Mesothelial cell of epicardium (in vitro differentiated cells): ENCODE measurements around the gene SLC15A4. TPM values are rescaled to one million over a fixed set of nuclear protein-coding genes. Genes with fewer than 3 reads are reported as not detected.
"Not testable (repeated sequence)": the region's sequence is repeated elsewhere in the genome, so short reads cannot be mapped to it uniquely, and the experiment has no call there.

Source experiments
- DNase-seq, 2 experiments: peaks; one replicate each; pipeline ENCODE4 v3.0.0; 2021; ENCODE audit warnings: low spot score in 2 of 2; ENCODE audit not compliant: unreplicated experiment in 2 of 2
- H3K27ac Mint-ChIP-seq: 2 replicates; pipeline ENCODE4 v1.8.0; 2021; ENCODE audit warnings: mixed read lengths
- H3K27me3 Mint-ChIP-seq: 2 replicates; pipeline ENCODE4 v1.8.0; 2021; ENCODE audit warnings: low read depth, mixed read lengths
- H3K36me3 Mint-ChIP-seq: 2 replicates; pipeline ENCODE4 v1.8.0; 2021; ENCODE audit warnings: mixed read lengths
- H3K4me1 Mint-ChIP-seq: 2 replicates; pipeline ENCODE4 v1.8.0; 2021; ENCODE audit warnings: mixed read lengths
- H3K4me3 Mint-ChIP-seq: 2 replicates; pipeline ENCODE4 v1.8.0; 2021; ENCODE audit warnings: mild to moderate bottlenecking, moderate library complexity, mixed read lengths
- H3K9me3 Mint-ChIP-seq: 2 replicates; pipeline ENCODE4 v1.8.0; 2021; ENCODE audit warnings: mixed read lengths
- CTCF ChIP-seq: fragments of 200-600 bp; sonication (generic); IDR thresholded peaks from one replicate; pipeline ENCODE4 v1.5.0; 2021; ENCODE audit warnings: antibody characterized with exemption; ENCODE audit not compliant: unreplicated experiment
- total RNA-seq: library from RNA; stranded (reverse); gene quantifications from 3 replicates; pipeline ENCODE4 v1.2.1, GENCODE V29; 2021

SLC15A4 gene
- total RNA-seq, 1 donor from 2014 or later, result 26.6 TPM

GRCh38 chr12:128840862-128841468 lies 17.2 kb upstream of the SLC15A4 start:
- no peak for TF ChIP-seq CTCF
- H3K4me3 Mint-ChIP-seq, result no peak overlapping the region
- no peaks in the 10 kb centered on the region for H3K4me1 Mint-ChIP-seq
- peaks cover 10% of the 10 kb centered on the region for H3K9me3 Mint-ChIP-seq
- no peak overlapping the region for H3K27ac Mint-ChIP-seq
- H3K36me3 Mint-ChIP-seq, result no peaks in the 10 kb centered on the region
- no peak for DNase-seq
- H3K27me3 Mint-ChIP-seq, result no peaks in the 10 kb centered on the region

GRCh38 chr12:128839885-128840284 lies 16.1 kb upstream of the SLC15A4 start:
- H3K27me3 Mint-ChIP-seq, H3K36me3 Mint-ChIP-seq, DNase-seq, H3K9me3 Mint-ChIP-seq, H3K4me1 Mint-ChIP-seq, H3K27ac Mint-ChIP-seq, H3K4me3 Mint-ChIP-seq: not testable (repeated sequence)

GRCh38 chr12:128833418-128833817 lies 9.7 kb upstream of the SLC15A4 start:
- H3K27ac Mint-ChIP-seq, result no peak overlapping the region
- DNase-seq, result no peak
- peaks cover 3% of the 10 kb centered on the region for H3K36me3 Mint-ChIP-seq
- peaks cover 4% of the 10 kb centered on the region for H3K9me3 Mint-ChIP-seq
- no peak overlapping the region for H3K4me3 Mint-ChIP-seq
- H3K4me1 Mint-ChIP-seq, result no peaks in the 10 kb centered on the region
- no peaks in the 10 kb centered on the region for H3K27me3 Mint-ChIP-seq
- TF ChIP-seq CTCF, result no peak

DNA sequence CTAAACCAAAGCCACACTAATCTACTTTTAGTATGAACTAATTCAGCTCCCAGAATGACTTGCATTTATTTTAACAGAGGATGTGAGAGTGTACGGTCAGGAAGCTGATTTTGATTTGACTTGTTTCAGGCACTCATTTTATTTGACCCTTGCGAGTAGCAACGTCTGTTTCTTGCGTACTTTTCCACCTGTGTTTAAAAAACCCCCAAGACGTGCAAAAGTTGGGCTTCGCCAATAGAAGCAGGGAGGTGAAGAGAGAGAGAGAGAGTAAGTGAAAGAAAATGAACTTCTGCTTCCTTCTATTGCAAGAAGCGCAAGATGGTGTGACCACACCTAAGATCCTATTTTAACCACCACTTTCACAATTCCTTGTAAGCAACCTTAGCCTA lies 6.7 kb upstream of the SLC15A4 start:
- Mint-ChIP-seq H3K36me3 (peaks cover 12% of the 10 kb centered on the region), H3K4me1 (peaks cover 7% of the 10 kb centered on the region), H3K9me3 (peaks cover 6% of the 10 kb centered on the region), H3K27me3 (no peaks in the 10 kb centered on the region), H3K27ac (no peak overlapping the region), H3K4me3 (no peak overlapping the region)
- no peak for TF ChIP-seq CTCF
- DNase-seq, result no peak

DNA sequence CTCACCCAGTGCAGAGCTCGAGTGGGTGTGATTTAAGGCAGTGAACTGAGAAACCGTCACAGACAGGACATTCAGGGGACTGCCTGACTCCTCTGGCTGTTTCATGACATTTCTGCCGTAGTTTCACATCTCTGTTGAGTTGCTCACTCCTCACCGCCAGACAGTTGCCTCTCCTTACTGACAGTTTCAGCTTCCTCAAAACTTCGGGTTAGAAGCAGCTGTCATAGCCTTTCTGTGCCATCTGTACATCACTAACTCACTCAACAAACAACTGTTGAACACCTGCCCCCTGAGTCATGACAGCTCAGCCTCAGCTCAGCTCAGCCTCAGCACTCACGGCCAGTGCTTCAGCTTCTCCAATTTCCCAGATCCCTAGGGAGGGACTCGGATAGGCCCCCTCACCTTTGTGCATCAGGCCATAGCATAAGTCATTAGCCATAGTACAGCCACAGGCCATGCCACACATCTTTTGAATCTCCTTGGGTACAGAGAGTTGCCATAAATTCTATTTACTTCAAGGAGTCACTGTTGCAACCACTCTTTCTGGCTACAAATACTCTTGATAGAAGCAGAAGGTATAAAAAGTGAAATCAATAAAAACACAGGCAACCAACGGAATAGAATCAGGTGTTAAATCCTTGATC lies 6.2 kb upstream of the SLC15A4 start:
- H3K4me3 Mint-ChIP-seq, result no peak overlapping the region
- H3K9me3 Mint-ChIP-seq, result peaks cover 6% of the 10 kb centered on the region
- no peak for DNase-seq
- H3K36me3 Mint-ChIP-seq, result peaks cover 9% of the 10 kb centered on the region
- H3K4me1 Mint-ChIP-seq, result peaks cover 9% of the 10 kb centered on the region
- no peak for TF ChIP-seq CTCF
- H3K27ac Mint-ChIP-seq, result no peak overlapping the region
- H3K27me3 Mint-ChIP-seq, result no peaks in the 10 kb centered on the region

DNA sequence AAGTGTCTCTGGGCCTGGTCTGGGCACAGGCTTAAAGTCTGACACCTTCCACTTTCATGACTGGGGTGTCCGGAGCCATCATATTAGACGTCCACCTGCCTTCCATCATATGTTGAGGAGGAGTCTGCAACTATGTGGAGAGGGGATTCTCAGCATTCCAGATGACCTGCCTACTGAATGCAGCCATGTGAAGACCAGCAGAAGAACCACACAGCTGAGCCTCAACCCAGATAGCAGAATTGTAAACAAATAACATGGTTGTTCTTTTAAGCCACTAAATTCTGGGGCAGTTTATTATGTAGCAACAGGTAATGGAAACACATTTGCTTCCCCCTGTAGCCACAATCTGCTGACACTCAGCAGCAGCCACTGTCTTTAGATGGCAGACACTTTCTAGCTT lies 4.0 kb upstream of the SLC15A4 start:
- Mint-ChIP-seq H3K4me3 (no peak overlapping the region), H3K27me3 (no peaks in the 10 kb centered on the region), H3K9me3 (peaks cover 6% of the 10 kb centered on the region), H3K36me3 (peaks cover 9% of the 10 kb centered on the region), H3K27ac (no peak overlapping the region), H3K4me1 (peaks cover 17% of the 10 kb centered on the region)
- TF ChIP-seq CTCF, result no peak
- DNase-seq, result no peak
